Trophoblast cell (in vitro differentiated cells and primary cell): Measurements from ENCODE around the gene MYL12A.
"Not testable (repeated sequence)": the region's sequence is repeated elsewhere in the genome, so short reads cannot be mapped to it uniquely, and the experiment has no call there.

Source experiments
- DNase-seq, 2 donors: peaks; one replicate each; pipeline ENCODE4 v3.0.0-alpha.2; 2016
- H2AFZ ChIP-seq: 2 replicates; pipeline ENCODE4 v1.6.1; 2013; ENCODE audit warnings: low read length, moderate library complexity, mild to moderate bottlenecking; ENCODE audit not compliant: insufficient read depth, poor library complexity
- H2AK5ac ChIP-seq: 2 replicates; pipeline ENCODE4 v1.6.1; 2013; ENCODE audit warnings: mild to moderate bottlenecking, low read length
- H2BK120ac ChIP-seq: 2 replicates; pipeline ENCODE4 v1.6.1; 2013; ENCODE audit warnings: low read length, mild to moderate bottlenecking, moderate library complexity; ENCODE audit not compliant: insufficient read depth, poor library complexity
- H2BK12ac ChIP-seq: 2 replicates; pipeline ENCODE4 v1.6.1; 2013; ENCODE audit warnings: mild to moderate bottlenecking, low read length, moderate library complexity
- H2BK5ac ChIP-seq: 2 replicates; pipeline ENCODE4 v1.6.1; 2013; ENCODE audit warnings: low read length, low read depth, moderate library complexity, mild to moderate bottlenecking; ENCODE audit not compliant: poor library complexity
- H3K14ac ChIP-seq: 2 replicates; pipeline ENCODE4 v1.6.1; 2013; ENCODE audit warnings: mild to moderate bottlenecking, low read length
- H3K18ac ChIP-seq: 2 replicates; pipeline ENCODE4 v1.6.1; 2013; ENCODE audit warnings: mild to moderate bottlenecking, low read length
- H3K23ac ChIP-seq: 2 replicates; pipeline ENCODE4 v1.6.1; 2013; ENCODE audit warnings: low read length
- H3K27ac ChIP-seq: 2 replicates; pipeline ENCODE4 v1.5.1; 2013; ENCODE audit warnings: low read depth, mild to moderate bottlenecking, inconsistent platforms, low read length, moderate library complexity
- H3K27me3 ChIP-seq: 2 replicates; pipeline ENCODE4 v1.6.1; 2013; ENCODE audit warnings: inconsistent platforms, mild to moderate bottlenecking, low read length, moderate library complexity; ENCODE audit not compliant: insufficient read depth
- H3K36me3 ChIP-seq, 2 experiments: 1 replicate in 1 of 2; 2 replicates in 1 of 2; pipeline ENCODE4 v1.6.1; 2013; ENCODE audit warnings: low read length in 2 of 2, mild to moderate bottlenecking in 2 of 2, moderate library complexity in 1 of 2; ENCODE audit not compliant: insufficient read depth in 2 of 2, control insufficient read depth in 1 of 2
- H3K4ac ChIP-seq: 2 replicates; pipeline ENCODE4 v1.6.1; 2013; ENCODE audit warnings: low read depth, mild to moderate bottlenecking, low read length, moderate library complexity
- H3K4me1 ChIP-seq, 2 experiments: 1 replicate in 1 of 2; 2 replicates in 1 of 2; pipeline ENCODE4 v1.6.1; 2013; ENCODE audit warnings: low read length in 2 of 2, mild to moderate bottlenecking in 2 of 2, moderate library complexity in 1 of 2; ENCODE audit not compliant: insufficient read depth in 2 of 2, control insufficient read depth in 1 of 2
- H3K4me2 ChIP-seq: 2 replicates; pipeline ENCODE4 v1.6.1; 2013; ENCODE audit warnings: inconsistent platforms, mild to moderate bottlenecking, low read length, moderate library complexity
- H3K4me3 ChIP-seq: 2 replicates; pipeline ENCODE4 v1.5.1; 2013; ENCODE audit warnings: mild to moderate bottlenecking, low read depth, low read length, inconsistent platforms
- H3K79me1 ChIP-seq: one replicate; pipeline ENCODE4 v1.6.1; 2013; ENCODE audit warnings: low read length
- H3K79me2 ChIP-seq: 2 replicates; pipeline ENCODE4 v1.6.1; 2013; ENCODE audit warnings: low read length, mild to moderate bottlenecking; ENCODE audit not compliant: control insufficient read depth, insufficient read depth, poor library complexity
- H3K9ac ChIP-seq: 2 replicates; pipeline ENCODE4 v1.6.1; 2013; ENCODE audit warnings: mild to moderate bottlenecking, low read length
- H3K9me3 ChIP-seq: 2 replicates; pipeline ENCODE4 v1.6.1; 2013; ENCODE audit warnings: low read depth, mild to moderate bottlenecking, control low read depth, inconsistent platforms, low read length; ENCODE audit not compliant: insufficient read depth
- H4K12ac ChIP-seq: 2 replicates; pipeline ENCODE4 v1.6.1; 2013; ENCODE audit warnings: low read depth, mild to moderate bottlenecking, low read length, moderate library complexity
- H4K8ac ChIP-seq: 2 replicates; pipeline ENCODE4 v1.6.1; 2013; ENCODE audit warnings: low read depth, mild to moderate bottlenecking, low read length, moderate library complexity
- H4K91ac ChIP-seq: one replicate; pipeline ENCODE4 v1.6.1; 2013; ENCODE audit warnings: low read depth, mild to moderate bottlenecking, low read length, moderate library complexity
- WGBS: extraction: QIAGEN DNeasy Blood & Tissue Kit; methylation state at CpG from one replicate; pipeline ENCODE4 v1.1.7; 2013; ENCODE audit warnings: missing lambda C conversion rate; ENCODE audit not compliant: insufficient read length, insufficient coverage; ENCODE audit errors: extremely low coverage; 5-methylcytosine and 5-hydroxymethylcytosine counted together

MYL12A gene

DNA sequence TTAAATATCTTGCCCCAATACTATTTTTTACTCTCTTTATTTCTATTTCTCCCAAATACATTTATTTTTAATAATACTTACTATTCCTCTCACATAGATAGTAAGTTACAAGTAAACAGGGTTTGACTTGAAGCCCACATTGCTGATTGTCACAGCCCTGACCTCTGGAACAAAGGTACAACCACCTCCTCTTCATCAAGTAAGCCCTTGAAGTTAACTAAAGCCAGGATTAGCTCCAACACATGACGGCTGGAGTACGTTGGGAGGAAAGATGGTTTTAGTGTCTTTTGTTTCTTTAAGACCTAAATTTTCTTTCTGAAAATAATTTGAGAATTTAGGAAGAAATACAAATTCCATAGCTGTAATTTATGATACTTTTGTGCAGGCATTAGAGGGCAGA is 28.8 kb upstream of the MYL12A start:
- H4K8ac ChIP-seq: no peak overlapping the region
- no peaks in the 10 kb centered on the region for H3K9me3 ChIP-seq
- H4K12ac ChIP-seq: no peak overlapping the region
- WGBS: no CpG with 5 or more reads among the region's 2 CpGs
- no peak overlapping the region for H2BK120ac ChIP-seq
- H3K4me3 ChIP-seq: no peak overlapping the region
- H2BK5ac ChIP-seq: no peak overlapping the region
- H3K79me2 ChIP-seq: no peaks in the 10 kb centered on the region
- no peak overlapping the region for H3K9ac ChIP-seq
- no peak overlapping the region for H2AK5ac ChIP-seq
- H3K23ac ChIP-seq: no peak overlapping the region
- no peak overlapping the region for H3K14ac ChIP-seq
- H3K27ac ChIP-seq: no peak overlapping the region
- no peak for DNase-seq
- H3K18ac ChIP-seq: no peak overlapping the region
- no peak overlapping the region for H3K4ac ChIP-seq
- no peak overlapping the region for H2AFZ ChIP-seq
- no peak overlapping the region for H3K4me2 ChIP-seq
- H4K91ac ChIP-seq: no peak overlapping the region
- no peaks in the 10 kb centered on the region for H3K27me3 ChIP-seq
- no peaks in the 10 kb centered on the region for H3K79me1 ChIP-seq
- peaks cover 3 to 5% of the 10 kb centered on the region in 2 experiments for H3K4me1 ChIP-seq
- H2BK12ac ChIP-seq: no peak overlapping the region
- no peaks in the 10 kb centered on the region for H3K36me3 ChIP-seq

GRCh38 chr18:3219241-3219630 is 28.4 kb upstream of the MYL12A start:
- H3K9ac ChIP-seq: no peak overlapping the region
- no peak overlapping the region for H3K4me2 ChIP-seq
- no peak overlapping the region for H2BK5ac ChIP-seq
- no CpG with 5 or more reads among the region's 8 CpGs for WGBS
- no peak overlapping the region for H2AFZ ChIP-seq
- no peaks in the 10 kb centered on the region for H3K79me2 ChIP-seq
- no peak overlapping the region for H4K8ac ChIP-seq
- H3K4ac ChIP-seq: no peak overlapping the region
- no peak for DNase-seq
- no peaks in the 10 kb centered on the region for H3K27me3 ChIP-seq
- no peaks in the 10 kb centered on the region for H3K9me3 ChIP-seq
- H3K79me1 ChIP-seq: no peaks in the 10 kb centered on the region
- no peak overlapping the region for H3K14ac ChIP-seq
- peaks cover 3 to 5% of the 10 kb centered on the region in 2 experiments for H3K4me1 ChIP-seq
- H3K23ac ChIP-seq: no peak overlapping the region
- H2BK120ac ChIP-seq: no peak overlapping the region
- H4K91ac ChIP-seq: no peak overlapping the region
- no peak overlapping the region for H3K18ac ChIP-seq
- no peak overlapping the region for H3K27ac ChIP-seq
- H2AK5ac ChIP-seq: no peak overlapping the region
- no peak overlapping the region for H4K12ac ChIP-seq
- no peaks in the 10 kb centered on the region for H3K36me3 ChIP-seq
- H2BK12ac ChIP-seq: no peak overlapping the region
- H3K4me3 ChIP-seq: no peak overlapping the region

- no peak for DNase-seq
- Histone ChIP-seq H3K79me2 (no peaks in the 10 kb centered on the region), H2AK5ac (no peak within 1 kb of the TSS), H3K9ac (no peak within 1 kb of the TSS), H3K4me1 (peaks cover 3 to 5% of the 10 kb centered on the region in 2 experiments), H3K14ac (no peak within 1 kb of the TSS), H3K4me2 (no peak within 1 kb of the TSS), H4K91ac (no peak within 1 kb of the TSS), H3K23ac (no peak within 1 kb of the TSS), H2AFZ (no peak within 1 kb of the TSS), H2BK5ac (no peak within 1 kb of the TSS), H3K79me1 (no peaks in the 10 kb centered on the region), H4K8ac (no peak within 1 kb of the TSS), H3K36me3 (no peaks in the 10 kb centered on the region), H2BK120ac (no peak within 1 kb of the TSS), H4K12ac (no peak within 1 kb of the TSS), H3K9me3 (no peaks in the 10 kb centered on the region), H3K4me3 (no peak within 1 kb of the TSS), H3K18ac (no peak within 1 kb of the TSS), H3K27me3 (no peaks in the 10 kb centered on the region), H2BK12ac (no peak within 1 kb of the TSS), H3K4ac (no peak within 1 kb of the TSS), H3K27ac (no peak within 1 kb of the TSS)
- WGBS: no CpG with 5 or more reads among the region's 9 CpGs
Observed at GRCh38 chr18:3219631-3220335, 27.8 kb upstream of the MYL12A start, which contains the start of gene MYOM1. Gene MYOM1, minus strand, starts transcription at chr18:3219968. Its CDS starts 4,745 bp downstream, at chr18:3215223.

DNA sequence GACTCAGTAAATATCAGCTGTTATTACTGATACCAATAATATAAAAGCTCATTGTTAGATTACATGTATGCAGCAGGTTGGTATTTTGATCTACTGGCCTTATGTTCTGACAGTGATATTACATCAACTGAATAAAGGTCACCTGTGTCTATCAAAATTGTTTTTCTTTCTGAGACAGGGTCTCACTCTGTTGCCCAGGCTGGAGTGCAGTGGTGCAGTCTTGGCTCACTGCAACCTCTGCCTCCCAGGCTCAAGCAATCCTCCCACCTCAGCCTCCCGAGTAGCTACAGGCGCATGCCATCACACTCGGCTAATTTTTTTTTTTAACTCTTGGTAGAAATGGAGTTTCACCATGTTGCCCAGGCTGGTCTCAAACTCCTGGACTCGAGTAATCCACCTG is 26.7 kb upstream of the MYL12A start:
- H3K36me3 ChIP-seq, H2BK120ac ChIP-seq, H3K9ac ChIP-seq, H3K4me2 ChIP-seq, H3K79me1 ChIP-seq, H3K27me3 ChIP-seq, H3K4ac ChIP-seq, H3K4me3 ChIP-seq, DNase-seq, H3K23ac ChIP-seq, H2AK5ac ChIP-seq, H2AFZ ChIP-seq, H3K27ac ChIP-seq, H3K79me2 ChIP-seq, H2BK12ac ChIP-seq, H4K12ac ChIP-seq, H3K9me3 ChIP-seq, H3K14ac ChIP-seq, H4K91ac ChIP-seq, H4K8ac ChIP-seq, H3K4me1 ChIP-seq, H2BK5ac ChIP-seq, H3K18ac ChIP-seq: not testable (repeated sequence)
- WGBS: no CpG with 5 or more reads among the region's 4 CpGs
